H9 (cell line): Measurements from ENCODE around the gene SORCS2. TPM values are rescaled to one million over a fixed set of nuclear protein-coding genes. Genes with fewer than 3 reads are reported as not detected.

ENCODE experiments used
- DNase-seq: peaks from one replicate; pipeline ENCODE4 v3.0.0-alpha.2; 2017
- H2AFZ ChIP-seq: one replicate; pipeline ENCODE4 v1.6.1; 2013; ENCODE audit warnings: mild to moderate bottlenecking, low read length, control low read depth, moderate library complexity
- H2AK5ac ChIP-seq: 2 replicates; pipeline ENCODE4 v1.6.1; 2013; ENCODE audit warnings: low read length, control low read depth, mixed read lengths; ENCODE audit not compliant: insufficient read length
- H2BK120ac ChIP-seq: one replicate; pipeline ENCODE4 v1.6.1; 2013; ENCODE audit warnings: low read depth, mild to moderate bottlenecking, low read length, control low read depth, inconsistent platforms; ENCODE audit not compliant: poor library complexity, severe bottlenecking
- H2BK12ac ChIP-seq: 2 replicates; pipeline ENCODE4 v1.6.1; 2013; ENCODE audit warnings: low read length, control low read depth, mixed read lengths, low read depth; ENCODE audit not compliant: insufficient read length
- H2BK15ac ChIP-seq: 2 replicates; pipeline ENCODE4 v1.6.1; 2013; ENCODE audit warnings: low read depth, low read length, control low read depth
- H2BK20ac ChIP-seq: one replicate; pipeline ENCODE4 v1.6.1; 2013; ENCODE audit warnings: low read depth, mild to moderate bottlenecking, low read length, control low read depth, inconsistent platforms; ENCODE audit not compliant: poor library complexity, severe bottlenecking
- H2BK5ac ChIP-seq: 2 replicates; pipeline ENCODE4 v1.6.1; 2013; ENCODE audit warnings: low read length, control low read depth, mixed read lengths; ENCODE audit not compliant: insufficient read length
- H3K14ac ChIP-seq: 2 replicates; pipeline ENCODE4 v1.6.1; 2013; ENCODE audit warnings: low read length, control low read depth; ENCODE audit not compliant: insufficient read depth
- H3K18ac ChIP-seq: 2 replicates; pipeline ENCODE4 v1.6.1; 2013; ENCODE audit warnings: low read depth, mild to moderate bottlenecking, mixed read lengths, low read length, control low read depth; ENCODE audit not compliant: insufficient read length
- H3K23ac ChIP-seq: 2 replicates; pipeline ENCODE4 v1.6.1; 2013; ENCODE audit warnings: low read length, control low read depth, mixed read lengths, low read depth; ENCODE audit not compliant: insufficient read length
- H3K23me2 ChIP-seq: 2 replicates; pipeline ENCODE4 v1.6.1; 2013; ENCODE audit warnings: low read depth, mild to moderate bottlenecking, mixed read lengths, low read length, control low read depth; ENCODE audit not compliant: insufficient read length, poor library complexity, severe bottlenecking
- H3K27ac ChIP-seq: 2 replicates; pipeline ENCODE4 v1.5.1; 2013; ENCODE audit warnings: low read length, control low read depth, mixed read lengths, low read depth; ENCODE audit not compliant: insufficient read length
- H3K27me3 ChIP-seq: 2 replicates; pipeline ENCODE4 v1.6.1; 2013; ENCODE audit warnings: low read length, control low read depth, inconsistent platforms; ENCODE audit not compliant: insufficient read depth
- H3K4ac ChIP-seq: 2 replicates; pipeline ENCODE4 v1.6.1; 2013; ENCODE audit warnings: low read depth, mild to moderate bottlenecking, control low read depth, inconsistent platforms, low read length, moderate library complexity
- H3K4me1 ChIP-seq: 2 replicates; pipeline ENCODE4 v1.6.1; 2013; ENCODE audit warnings: low read length, control low read depth, inconsistent platforms; ENCODE audit not compliant: insufficient read depth
- H3K4me2 ChIP-seq: 2 replicates; pipeline ENCODE4 v1.6.1; 2013; ENCODE audit warnings: low read length, control low read depth, mixed read lengths; ENCODE audit not compliant: insufficient read length, insufficient read depth
- H3K56ac ChIP-seq: 2 replicates; pipeline ENCODE4 v1.6.1; 2013; ENCODE audit warnings: low read depth, mild to moderate bottlenecking, mixed read lengths, low read length, control low read depth; ENCODE audit not compliant: insufficient read length
- H3K79me1 ChIP-seq: 2 replicates; pipeline ENCODE4 v1.6.1; 2013; ENCODE audit warnings: low read depth, mild to moderate bottlenecking, moderate library complexity, low read length, control low read depth, inconsistent platforms; ENCODE audit not compliant: insufficient read depth, poor library complexity, severe bottlenecking
- H3K79me2 ChIP-seq: 2 replicates; pipeline ENCODE4 v1.6.1; 2013; ENCODE audit warnings: low read length, control low read depth, inconsistent platforms; ENCODE audit not compliant: insufficient read depth
- H3K9ac ChIP-seq: 2 replicates; pipeline ENCODE4 v1.6.1; 2013; ENCODE audit warnings: low read length, control low read depth, mixed read lengths; ENCODE audit not compliant: insufficient read length; ENCODE audit errors: extremely low read depth
- H3K9me3 ChIP-seq: one replicate; pipeline ENCODE4 v1.6.1; 2013; ENCODE audit warnings: low read depth, low read length, inconsistent platforms; ENCODE audit not compliant: control insufficient read depth
- H3T11ph ChIP-seq: one replicate; pipeline ENCODE4 v1.6.1; 2013; ENCODE audit warnings: mild to moderate bottlenecking, low read length, control low read depth, inconsistent platforms
- H4K20me1 ChIP-seq: one replicate; pipeline ENCODE4 v1.6.1; 2013; ENCODE audit not compliant: control insufficient read depth, insufficient read length, insufficient read depth
- H4K5ac ChIP-seq: 2 replicates; pipeline ENCODE4 v1.6.1; 2013; ENCODE audit warnings: low read depth, mild to moderate bottlenecking, mixed read lengths, low read length, control low read depth; ENCODE audit not compliant: insufficient read length
- H4K8ac ChIP-seq: replicated peaks from 2 replicates; pipeline ENCODE4 v1.6.1; 2013; ENCODE audit warnings: low read length, control low read depth, mixed read lengths, low read depth; ENCODE audit not compliant: insufficient read length
- H4K91ac ChIP-seq: 2 replicates; pipeline ENCODE4 v1.6.1; 2013; ENCODE audit warnings: low read depth, mild to moderate bottlenecking, moderate library complexity, mixed read lengths, low read length, control low read depth; ENCODE audit not compliant: insufficient read length
- H3K27ac Mint-ChIP-seq, 3 experiments: 2 replicates in 2 of 3; 3 replicates in 1 of 3; pipeline ENCODE4 v1.8.0; 2020 to 2021; ENCODE audit warnings: mixed read lengths in 3 of 3, mild to moderate bottlenecking in 1 of 3, moderate library complexity in 1 of 3
- H3K27me3 Mint-ChIP-seq: 2 replicates; pipeline ENCODE4 v1.8.0; 2021; ENCODE audit warnings: low read depth, mild to moderate bottlenecking, moderate library complexity, mixed read lengths
- H3K36me3 Mint-ChIP-seq, 3 experiments: 2 replicates in 2 of 3; 3 replicates in 1 of 3; pipeline ENCODE4 v1.8.0; 2020 to 2021; ENCODE audit warnings: low read depth in 3 of 3, mixed read lengths in 3 of 3; ENCODE audit not compliant: insufficient read depth in 1 of 3
- H3K4me1 Mint-ChIP-seq, 2 experiments: 2 replicates each; pipeline ENCODE4 v1.8.0; 2020; ENCODE audit warnings: mixed read lengths in 2 of 2
- H3K4me3 Mint-ChIP-seq, 2 experiments: 2 replicates in 1 of 2; 3 replicates in 1 of 2; pipeline ENCODE4 v1.8.0; 2020 to 2021; ENCODE audit warnings: mild to moderate bottlenecking in 2 of 2, mixed read lengths in 2 of 2, moderate library complexity in 1 of 2
- H3K9me3 Mint-ChIP-seq, 2 experiments: 2 replicates in 1 of 2; 3 replicates in 1 of 2; pipeline ENCODE4 v1.8.0; 2020; ENCODE audit warnings: mild to moderate bottlenecking in 2 of 2, mixed read lengths in 2 of 2, moderate library complexity in 1 of 2
- CTCF ChIP-seq: fragments of 200-600 bp; sonication (generic); conservative IDR thresholded peaks from 3 replicates; pipeline ENCODE4 v1.8.0; 2021; ENCODE audit warnings: antibody characterized with exemption, mild to moderate bottlenecking
- WGBS: extraction: QIAGEN DNeasy Blood & Tissue Kit; methylation state at CpG from one replicate; pipeline ENCODE4 v1.1.7; 2013; ENCODE audit warnings: missing lambda C conversion rate, low lambda C conversion rate, mixed read lengths; ENCODE audit not compliant: insufficient read length; ENCODE audit errors: extremely low coverage; 5-methylcytosine and 5-hydroxymethylcytosine counted together
- total RNA-seq: library from RNA; stranded (reverse); gene quantifications from 2 replicates; pipeline ENCODE4 v1.2.1, GENCODE V29; 2021

SORCS2 gene
- total RNA-seq, 1 experiment from 2014 or later, result 0.57 TPM

GRCh38 chr4:7381890-7382633, 189.7 kb downstream of the SORCS2 start:
- no peaks in the 10 kb centered on the region for H3K79me2 ChIP-seq
- H2AFZ ChIP-seq, result no peak overlapping the region
- H3K56ac ChIP-seq, result no peak overlapping the region
- no peaks in the 10 kb centered on the region for H3K9me3 ChIP-seq
- no peak overlapping the region for H2AK5ac ChIP-seq
- H3K4me1 ChIP-seq, result no peaks in the 10 kb centered on the region
- H3K27ac ChIP-seq, result no peak overlapping the region
- no peaks in the 10 kb centered on the region for H4K20me1 ChIP-seq
- H3K18ac ChIP-seq, result no peak overlapping the region
- no peak overlapping the region for H3K27ac Mint-ChIP-seq
- no peaks in the 10 kb centered on the region for H3K23me2 ChIP-seq
- H2BK12ac ChIP-seq, result no peak overlapping the region
- H2BK20ac ChIP-seq, result no peak overlapping the region
- no peak overlapping the region for H3K4ac ChIP-seq
- H3K14ac ChIP-seq, result no peak overlapping the region
- H4K8ac ChIP-seq, result no peak overlapping the region
- no CpG with 5 or more reads among the region's 9 CpGs for WGBS
- no peak for DNase-seq
- H3K27me3 Mint-ChIP-seq, result peaks cover 3% of the 10 kb centered on the region
- no peak overlapping the region for H3K9ac ChIP-seq
- no peaks in the 10 kb centered on the region for H3K36me3 Mint-ChIP-seq
- peaks cover 0 to 5% of the 10 kb centered on the region in 2 experiments; a peak in 2 of 5 replicates for H3K9me3 Mint-ChIP-seq
- H2BK120ac ChIP-seq, result no peak overlapping the region
- TF ChIP-seq CTCF, result no peak
- no peak overlapping the region for H3K23ac ChIP-seq
- no peak overlapping the region for H2BK15ac ChIP-seq
- H3K4me1 Mint-ChIP-seq, result 0 out of 4 replicates have a peak, but pooled peaks cover 0 to 2% of the 10 kb centered on the region in 2 experiments
- H4K91ac ChIP-seq, result no peak overlapping the region
- no peak overlapping the region for H3K4me2 ChIP-seq
- H2BK5ac ChIP-seq, result no peak overlapping the region
- no peaks in the 10 kb centered on the region for H3K27me3 ChIP-seq
- no peak overlapping the region for H3K4me3 Mint-ChIP-seq
- no peak overlapping the region for H3T11ph ChIP-seq
- H3K79me1 ChIP-seq, result no peaks in the 10 kb centered on the region
- H4K5ac ChIP-seq, result no peak overlapping the region
